Measurements from ENCODE around the gene SCN1B.
"Not testable (repeated sequence)": the region's sequence is repeated elsewhere in the genome, so short reads cannot be mapped to it uniquely, and the experiment has no call there.

Gene SCN1B

DNA sequence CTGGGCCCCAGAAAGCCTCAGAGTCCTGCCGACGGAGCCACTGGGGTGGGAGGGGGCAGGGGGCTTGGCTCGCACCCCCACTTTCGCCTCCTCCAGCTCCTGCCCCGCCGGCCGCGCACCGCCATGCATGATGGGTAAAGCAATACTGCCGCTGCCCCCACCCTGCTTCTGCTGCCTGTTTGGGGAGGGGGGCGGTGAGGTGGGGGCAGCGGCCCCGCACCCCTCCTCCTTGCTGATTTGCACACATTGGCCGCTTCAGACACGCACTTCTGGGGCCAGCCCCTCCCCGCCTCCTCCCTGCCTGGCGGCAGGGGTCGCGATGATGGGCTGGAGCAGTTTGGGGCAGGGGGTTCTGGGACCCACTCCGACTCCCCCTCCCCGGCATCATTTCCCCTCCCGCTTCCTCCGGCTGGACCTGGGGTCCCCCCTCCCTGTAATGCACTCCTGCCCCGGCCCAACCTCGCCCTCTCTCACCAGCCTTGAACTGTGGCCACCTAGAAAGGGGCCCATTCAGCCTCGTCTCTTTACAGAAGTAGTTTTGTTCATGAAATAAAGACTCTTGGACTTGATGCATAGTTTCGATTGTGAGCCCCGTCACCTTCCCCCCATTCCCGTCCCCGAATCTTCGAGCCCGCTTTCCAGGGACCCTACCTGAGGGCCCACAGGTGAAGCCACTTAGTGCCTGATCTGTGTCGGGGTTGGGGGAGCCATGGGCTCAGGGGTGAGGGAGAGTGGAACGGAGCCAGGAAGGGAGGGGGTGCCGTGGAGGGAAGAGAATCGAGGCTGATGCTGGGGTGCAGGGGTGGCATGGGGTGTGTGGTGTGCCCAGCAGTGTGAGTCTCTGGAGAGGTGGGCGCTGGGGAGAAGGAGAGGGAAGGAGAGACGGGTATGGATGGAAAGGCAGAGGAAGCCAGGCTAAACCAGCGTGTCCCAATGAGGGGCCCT lies 9.9 kb downstream of the SCN1B start:
- DNase-seq = no peak

DNA sequence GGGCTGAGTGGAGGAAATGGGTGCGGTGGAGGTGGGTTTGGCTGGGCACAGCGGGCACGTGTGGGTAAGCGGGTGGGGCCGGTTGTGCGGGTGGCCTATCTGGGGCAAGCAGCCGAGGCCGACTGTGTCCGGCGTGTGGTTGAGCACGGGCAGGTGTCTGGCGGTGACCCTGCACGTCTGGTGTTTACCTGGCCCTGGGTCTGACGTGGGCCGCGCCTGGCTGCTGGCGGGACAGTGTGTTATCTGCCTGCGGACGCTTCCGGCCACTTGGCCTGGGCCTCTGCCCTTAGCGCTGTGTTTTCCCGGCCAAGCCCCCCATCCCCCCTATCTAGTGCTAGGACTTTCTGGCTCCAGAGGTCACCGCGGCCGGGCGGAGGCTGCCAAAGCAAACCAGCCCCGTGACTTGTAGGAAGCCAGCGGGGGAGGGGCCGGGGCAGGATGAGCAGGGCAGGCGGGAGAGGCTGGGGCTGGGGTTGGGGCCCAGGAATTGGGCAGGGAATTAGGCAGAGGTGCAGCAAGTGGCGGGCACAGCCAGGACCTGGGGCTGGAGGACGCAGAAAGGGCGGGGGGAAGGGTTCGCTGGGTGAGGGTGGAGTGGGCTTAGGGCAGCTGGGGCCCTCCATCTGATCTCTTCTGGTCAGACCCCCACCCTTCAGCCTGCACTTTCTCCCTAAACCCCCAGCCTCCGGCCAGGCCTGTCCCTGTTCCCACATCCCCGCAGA lies 10.7 kb downstream of the SCN1B start:
- no peak for DNase-seq

DNA sequence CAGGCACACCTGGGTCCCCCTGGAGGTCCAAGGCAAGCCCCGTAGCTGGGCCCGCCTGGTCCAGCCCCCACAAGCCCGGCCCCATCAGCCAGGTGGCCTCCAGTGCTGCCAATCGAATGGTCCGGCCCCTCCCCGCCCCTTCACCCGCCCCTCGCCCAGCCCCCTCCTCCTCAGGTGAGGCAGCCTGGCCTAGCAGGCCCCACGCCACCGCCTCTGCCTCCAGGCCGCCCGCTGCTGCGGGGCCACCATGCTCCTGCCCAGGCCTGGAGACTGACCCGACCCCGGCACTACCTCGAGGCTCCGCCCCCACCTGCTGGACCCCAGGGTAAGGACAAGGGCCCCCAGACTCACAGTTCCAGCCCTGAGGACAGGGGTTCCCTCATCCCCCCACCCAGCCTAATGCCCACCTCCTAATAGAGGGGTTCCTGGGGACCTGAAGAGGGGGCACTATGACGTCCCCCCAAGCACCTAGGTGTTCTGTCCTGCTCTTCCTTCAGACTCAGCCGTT lies 11.3 kb downstream of the SCN1B start, which contains the start of gene HPN:
TSS of gene HPN (plus strand) at position 174 of the 508 bp plus-strand sequence. CDS start 786 bp downstream, outside the sequence.
- DNase-seq = no peak

DNA sequence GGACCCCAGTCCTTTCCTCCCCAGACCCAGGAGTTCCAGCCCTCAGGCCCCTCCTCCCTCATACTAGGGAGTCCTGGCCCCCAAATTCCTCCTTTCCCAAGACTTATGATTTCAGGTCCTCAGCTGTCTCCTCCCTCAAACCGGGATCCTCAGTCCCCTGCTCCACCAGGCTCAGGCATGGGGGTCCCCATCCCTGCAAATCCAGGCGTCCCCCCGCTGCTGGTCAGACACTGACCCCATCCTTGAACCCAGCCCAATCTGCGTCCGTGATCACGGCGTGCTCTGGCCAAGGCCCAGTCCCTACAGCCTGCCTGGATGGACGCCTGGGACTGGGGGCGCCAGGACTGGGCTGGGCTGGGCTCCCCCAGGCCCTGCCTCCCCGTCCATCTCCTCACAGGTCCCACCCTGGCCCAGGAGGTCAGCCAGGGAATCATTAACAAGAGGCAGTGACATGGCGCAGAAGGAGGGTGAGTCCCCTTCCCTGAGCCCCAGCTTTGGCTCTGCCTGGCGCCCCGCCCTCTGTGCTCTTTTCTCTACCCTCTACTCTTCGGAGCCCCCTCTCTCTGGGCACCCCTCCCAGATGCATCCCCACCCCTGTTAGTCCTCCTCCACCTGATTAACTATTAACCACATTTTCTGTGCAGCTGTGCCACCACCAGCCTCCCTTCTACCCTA lies 11.9 kb downstream of the SCN1B start:
- DNase-seq = no peak

DNA sequence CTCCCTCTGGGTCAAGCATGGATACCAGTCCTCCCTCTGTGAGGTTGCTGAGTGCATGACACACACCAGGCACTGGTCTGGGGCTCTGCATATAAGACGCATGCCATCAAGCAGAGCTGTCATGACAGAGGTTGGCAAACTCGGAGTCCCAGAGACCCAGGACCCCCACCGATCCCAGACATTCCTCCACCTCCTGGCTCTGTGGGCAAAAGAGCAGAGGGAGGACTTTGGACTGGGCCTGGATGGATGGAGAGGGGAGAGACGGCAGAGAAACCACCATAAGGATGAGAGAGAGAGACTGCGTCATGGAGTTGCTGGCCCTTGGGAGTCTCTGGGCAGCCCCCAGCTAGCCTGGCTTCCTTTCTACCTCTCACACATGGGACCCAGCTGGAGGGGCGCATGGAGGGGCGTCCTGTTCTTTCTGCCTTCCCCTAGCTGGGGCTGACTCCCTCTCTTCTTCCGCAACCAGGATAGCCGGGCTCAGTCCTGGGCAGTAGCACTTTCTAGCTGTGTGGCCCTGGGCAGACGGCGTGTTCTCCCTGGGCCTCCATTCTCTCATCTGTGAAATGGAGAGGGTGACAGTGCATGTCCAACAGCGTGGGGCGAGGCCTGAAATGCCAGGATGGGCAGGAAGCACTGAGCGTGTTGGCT lies 12.8 kb downstream of the SCN1B start:
- no peak for DNase-seq

DNA sequence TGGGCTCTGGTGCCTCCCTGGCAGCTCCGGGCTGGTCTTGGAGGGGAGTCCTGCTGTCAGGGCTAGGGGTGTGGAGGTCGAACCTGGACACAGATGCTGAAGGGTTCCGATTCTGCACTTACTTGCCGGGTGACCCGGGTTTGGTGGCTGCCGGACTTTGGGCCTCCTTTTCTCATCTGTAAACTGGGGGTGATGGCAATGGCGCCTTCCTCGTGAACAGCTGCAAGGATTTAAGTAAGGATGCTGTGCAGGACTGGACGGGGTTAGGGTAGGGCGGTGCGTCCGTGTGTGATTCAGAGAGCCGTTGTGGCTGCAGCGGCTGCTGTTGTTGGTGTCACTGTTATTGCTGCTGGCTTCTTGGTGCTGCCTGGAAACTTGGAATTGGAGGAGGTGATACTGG lies 13.6 kb downstream of the SCN1B start:
- no peak for DNase-seq

DNA sequence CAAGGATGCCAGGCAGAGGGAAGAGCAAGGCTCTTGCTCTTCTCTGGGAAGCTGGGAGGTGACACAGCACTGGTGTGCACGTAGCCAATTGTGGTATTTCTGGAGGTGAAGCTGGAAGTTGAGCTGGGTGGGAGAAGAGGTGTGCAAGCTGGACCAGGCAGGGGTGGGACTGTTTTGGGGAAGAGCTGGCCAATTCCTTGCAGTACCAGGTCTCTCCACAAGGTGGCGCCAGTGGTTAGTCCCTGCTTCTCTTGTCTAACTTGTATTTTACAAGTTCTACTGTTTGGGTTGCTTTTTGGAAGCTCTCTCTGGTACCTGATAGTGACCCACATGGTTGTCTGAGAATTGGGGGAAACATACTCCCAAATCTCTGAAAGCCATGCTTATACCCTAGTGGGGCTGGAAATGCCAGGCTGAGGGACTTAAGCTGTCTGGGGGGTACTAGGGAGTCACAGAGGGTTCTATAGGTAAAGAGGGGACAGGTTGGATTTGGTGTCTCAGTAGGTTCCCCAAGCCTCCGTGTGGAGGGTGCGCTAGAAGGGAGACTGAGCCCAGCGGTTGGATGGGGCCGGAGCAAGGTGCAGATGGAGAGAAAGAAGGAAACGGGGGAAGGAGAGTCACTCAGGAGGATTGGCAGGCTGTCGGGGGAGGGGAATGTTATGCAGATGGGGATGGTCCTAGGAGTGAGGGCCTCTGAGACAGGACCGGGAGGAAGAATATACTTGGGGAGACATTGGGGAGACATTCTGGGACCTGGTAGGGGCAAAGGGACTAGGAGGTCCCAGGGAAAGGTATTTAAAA lies 14.2 kb downstream of the SCN1B start:
- no peak for DNase-seq

DNA sequence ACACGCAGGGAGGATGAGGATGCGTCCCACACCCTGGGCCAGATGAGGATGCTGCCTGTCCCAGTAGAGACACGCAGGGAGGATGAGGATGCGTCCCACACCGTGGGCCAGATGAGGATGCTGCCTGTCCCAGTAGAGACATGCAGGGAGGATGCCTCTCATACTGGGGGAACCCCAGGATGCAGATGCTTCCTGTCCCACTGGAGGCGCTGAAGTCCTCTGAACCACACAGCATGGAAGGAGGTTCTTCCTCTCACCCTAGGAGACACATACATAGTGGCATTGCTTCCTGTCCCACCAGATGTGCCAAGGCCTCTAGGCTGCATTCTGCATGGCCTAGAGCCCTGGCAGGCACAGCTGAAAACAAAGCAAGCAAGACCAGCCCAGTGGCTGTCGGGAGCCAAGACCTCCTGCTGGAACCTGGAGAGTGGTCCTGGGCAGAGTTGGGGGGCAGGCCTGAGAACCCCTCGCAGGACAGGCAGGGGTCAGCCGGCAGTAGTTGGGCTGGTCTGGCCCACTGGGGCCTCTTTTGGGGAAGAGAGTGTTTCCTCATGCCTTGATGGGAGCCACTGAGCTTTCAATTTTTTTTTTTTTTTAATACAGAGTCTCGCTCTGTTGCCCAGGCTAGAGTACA lies 15.5 kb downstream of the SCN1B start:
- no peak for DNase-seq

DNA sequence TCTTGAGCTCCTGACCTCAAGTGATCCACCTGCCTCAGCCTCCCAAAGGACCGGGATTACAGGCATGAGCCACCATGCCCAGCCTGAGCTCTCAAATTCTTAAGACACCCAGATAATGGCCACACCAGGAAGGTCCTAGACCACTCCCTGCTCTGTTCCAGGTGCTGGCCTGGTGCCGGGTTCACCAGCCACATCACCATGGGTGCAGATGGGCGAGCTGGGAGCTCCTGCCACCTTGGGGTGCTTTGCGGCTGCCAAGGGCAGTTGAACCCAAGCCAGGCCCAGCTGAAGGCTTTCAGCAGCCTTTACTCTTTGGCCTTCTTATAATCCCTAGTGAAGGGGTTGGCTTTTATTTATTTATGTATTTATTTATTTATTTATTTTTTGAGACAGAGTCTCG lies 16.2 kb downstream of the SCN1B start:
- DNase-seq = no peak

DNA sequence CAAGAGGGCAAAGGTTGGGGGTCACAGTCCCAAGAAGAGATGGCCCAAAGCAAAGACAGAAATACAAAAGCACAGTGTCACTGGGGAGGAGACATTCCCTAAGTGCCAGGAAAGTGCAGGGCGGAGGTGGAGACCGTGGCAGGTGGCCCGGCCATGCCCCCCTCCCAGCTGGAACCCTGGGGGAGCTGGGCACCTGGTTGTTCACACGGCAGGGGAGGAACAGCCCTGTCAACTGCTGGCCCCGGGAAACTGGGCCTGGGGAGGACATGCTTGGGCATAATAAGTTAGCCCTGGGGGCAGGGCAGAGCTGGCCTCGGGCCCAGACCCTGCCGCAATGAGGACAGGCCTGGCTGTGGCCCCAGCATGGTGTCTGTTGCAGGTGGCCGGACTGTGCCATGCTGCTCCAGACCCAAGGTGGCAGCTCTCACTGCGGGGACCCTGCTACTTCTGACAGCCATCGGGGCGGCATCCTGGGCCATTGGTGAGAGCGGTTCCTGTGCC lies 18.7 kb downstream of the SCN1B start:
- no peak for DNase-seq

DNA sequence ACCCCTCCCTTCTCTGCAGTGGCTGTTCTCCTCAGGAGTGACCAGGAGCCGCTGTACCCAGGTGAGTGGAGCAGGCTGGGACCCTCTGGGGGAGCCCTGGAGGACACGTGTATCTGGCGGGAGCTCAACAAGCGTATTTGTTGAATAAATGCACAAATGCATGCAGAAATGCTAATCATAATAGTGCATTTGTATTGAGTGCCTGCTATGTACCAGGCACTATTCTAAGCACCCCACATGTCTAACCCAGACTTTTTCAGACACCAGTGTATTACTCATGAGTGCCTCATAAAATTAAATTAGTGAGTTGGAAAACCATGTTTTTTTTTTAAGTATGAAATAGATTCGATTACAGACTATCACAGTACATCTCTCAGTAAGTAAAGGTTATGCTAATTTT lies 19.2 kb downstream of the SCN1B start:
- no peak for DNase-seq

DNA sequence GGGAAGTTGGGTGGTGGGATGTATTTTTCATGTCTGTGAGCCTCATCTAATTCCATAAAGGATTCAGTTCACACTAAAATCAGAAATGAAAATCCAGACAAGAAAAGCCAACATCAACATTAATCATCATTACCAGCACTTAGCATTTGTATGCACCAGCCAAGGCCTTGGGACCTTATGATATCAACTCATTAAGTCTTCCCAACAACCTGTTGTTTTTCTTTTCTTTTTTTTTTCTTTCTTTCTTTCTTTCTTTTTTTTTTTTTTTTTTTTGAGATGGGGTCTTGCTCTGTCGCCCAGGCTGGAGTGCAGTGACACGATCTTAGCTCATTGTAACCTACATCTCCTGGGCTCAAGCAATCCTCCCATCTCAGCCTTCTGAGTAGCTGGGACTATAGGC lies 20.4 kb downstream of the SCN1B start:
- DNase-seq = not testable (repeated sequence)

DNA sequence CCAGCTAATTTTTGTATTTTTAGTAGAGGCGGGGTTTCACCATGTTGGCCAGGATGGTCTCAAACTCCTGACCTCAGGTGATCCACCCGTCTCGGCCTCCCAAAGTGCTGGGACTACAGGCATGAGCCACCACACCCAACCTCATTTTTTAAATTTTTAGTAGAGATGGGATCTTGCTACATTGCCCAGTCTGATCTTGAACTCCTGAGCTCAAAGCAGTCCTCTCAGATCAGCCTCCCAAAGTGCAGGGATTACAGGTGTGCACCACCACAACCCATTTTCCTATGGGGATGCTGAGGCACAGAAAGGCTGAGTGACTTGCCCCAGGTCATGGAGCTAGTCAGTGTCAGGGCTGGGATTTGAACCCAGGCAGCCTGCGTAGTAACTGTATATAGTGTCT lies 21.0 kb downstream of the SCN1B start:
- DNase-seq = not testable (repeated sequence)

DNA sequence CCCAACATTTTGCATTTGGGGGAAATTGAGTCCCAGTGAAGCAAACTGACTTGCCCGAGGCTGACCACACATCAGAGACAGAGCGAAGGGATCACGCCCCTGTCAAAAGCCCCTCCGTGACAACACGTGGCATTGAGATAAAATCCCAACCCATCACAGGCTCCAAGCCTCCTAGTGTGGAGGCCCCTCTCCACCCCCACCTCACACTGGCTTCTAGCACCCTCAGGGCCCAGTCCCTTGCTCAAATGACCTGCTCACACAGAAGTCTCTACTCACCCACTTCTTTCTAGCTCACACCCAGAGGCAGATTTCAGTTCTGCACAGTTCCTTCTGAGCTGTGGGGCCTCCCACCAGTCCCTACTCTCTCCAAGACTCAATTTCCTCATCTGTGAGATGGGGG lies 21.5 kb downstream of the SCN1B start:
- DNase-seq = no peak

DNA sequence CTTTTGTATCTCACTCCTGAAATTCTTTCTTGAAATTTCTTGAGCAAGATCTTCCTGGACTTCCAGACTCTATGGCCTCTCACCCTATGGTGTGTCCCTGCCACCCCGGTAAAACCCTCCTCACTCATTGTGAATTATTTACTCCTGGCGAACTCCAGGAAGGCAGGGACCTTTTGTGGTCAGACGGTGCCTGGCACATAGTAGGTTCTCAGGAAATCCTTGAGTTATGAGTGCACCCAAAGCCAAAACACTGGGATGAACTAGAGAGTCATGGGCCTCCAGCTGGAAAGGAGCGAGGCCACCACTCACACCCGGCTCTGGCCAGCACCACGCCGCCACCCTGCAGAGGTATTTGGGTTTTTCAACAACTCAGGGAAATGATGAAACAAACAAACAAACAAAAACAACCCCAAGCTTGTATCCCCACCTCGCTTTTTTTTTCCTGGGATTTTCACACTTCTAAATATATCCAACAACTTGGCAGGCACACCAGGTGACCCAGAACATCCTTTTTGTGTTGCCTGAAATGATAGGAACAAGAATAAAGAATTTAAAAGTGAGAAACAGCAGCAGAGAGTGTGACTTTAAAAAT lies 22.4 kb downstream of the SCN1B start:
- DNase-seq = no peak

DNA sequence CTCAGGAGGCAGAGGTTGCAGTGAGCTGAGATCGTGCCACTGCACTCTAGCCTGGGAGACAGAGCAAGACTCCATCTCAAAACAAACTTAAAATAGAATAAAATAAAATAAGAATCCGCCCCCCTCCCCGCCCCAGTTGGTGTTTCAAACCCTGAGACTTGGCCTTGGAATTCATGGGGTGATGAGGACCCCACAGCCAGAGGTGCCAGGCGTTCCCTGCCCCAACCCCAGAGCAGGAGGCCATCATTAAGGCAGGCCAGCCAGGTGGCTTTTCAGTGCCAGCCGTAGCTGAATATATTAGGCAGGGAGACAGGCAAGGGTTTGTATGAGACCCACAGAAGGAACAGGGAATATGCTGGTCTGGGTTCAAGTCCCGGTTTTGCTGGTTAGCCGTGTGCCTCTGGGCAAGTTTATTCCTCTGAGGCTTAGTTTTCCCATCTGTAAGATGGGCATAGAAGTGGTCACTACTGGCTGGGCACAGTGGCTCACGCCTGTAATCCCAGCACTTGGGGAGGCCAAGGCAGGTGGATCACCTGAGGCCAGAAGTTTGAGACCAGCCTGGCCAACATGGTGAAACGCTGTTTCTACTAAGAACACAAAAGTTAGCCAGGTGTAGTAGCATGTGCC lies 23.5 kb downstream of the SCN1B start:
- no peak for DNase-seq

DNA sequence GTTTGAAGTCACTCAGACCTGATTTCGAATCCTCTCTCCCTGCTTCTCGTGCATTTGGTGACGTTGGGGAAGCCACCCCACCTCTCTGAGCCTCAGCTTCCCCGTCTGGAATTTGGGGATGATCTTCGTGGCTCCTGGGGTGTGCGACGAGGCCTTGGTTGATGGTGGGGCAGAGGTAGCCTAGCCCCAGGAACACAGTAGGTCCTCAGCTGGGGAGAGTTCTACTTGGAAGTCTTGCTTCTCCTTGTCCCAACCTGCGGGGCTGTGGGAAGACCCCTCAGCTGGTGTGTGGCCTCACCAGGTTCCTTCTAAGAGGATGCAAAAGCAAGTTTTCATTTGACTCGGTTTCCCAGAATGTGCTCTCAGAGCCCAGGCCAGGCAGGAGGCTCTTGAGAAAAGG lies 24.4 kb downstream of the SCN1B start:
- no peak for DNase-seq

DNA sequence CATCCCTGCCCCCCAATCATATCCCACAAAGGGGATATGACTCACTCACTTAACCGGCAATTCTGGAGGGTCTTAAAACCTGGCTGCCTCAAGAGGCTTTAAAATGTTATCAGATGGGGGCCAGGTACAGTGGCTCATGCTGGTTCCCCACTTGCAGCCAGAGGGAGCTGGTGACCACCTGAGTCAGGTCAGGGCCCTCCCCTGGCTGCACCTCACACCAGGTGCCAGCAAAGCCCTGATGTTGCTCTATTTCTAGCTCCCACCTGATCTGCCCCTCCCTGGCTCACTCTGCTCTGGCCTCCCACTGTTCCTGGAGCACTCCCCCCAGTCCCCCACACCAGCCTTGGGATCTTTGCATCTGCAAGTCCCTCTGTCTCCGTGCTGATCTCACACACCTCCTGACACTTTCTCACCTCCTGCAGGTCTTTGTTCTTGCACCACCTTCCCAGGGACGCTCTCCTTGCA lies 25.5 kb downstream of the SCN1B start:
- no peak for DNase-seq

DNA sequence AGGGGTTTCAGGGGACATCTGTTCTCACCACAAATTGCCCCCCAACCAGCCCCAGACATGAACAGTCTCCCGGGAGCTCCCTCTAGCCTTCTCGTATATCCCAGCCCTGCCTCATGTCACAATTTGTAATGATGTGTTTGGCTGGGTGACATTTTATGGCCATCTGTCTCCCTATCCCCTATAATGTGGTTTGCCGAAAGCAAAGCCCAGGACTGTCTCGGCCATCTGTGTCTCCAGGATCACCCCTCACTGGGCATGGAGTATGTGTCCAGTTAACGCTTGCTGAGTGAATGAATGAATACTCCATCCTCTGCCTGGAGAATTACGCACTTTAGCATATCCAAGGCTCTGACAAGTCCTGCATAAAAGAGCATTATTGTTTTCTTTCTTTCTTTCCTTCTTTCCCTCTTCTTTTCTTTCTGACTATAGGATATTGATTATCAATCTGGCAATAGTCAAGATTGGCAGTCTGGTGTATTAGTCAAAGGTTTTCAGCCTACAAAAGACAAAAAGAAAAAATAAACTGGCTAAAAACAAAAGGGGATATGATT lies 26.3 kb downstream of the SCN1B start:
- DNase-seq = no peak

DNA sequence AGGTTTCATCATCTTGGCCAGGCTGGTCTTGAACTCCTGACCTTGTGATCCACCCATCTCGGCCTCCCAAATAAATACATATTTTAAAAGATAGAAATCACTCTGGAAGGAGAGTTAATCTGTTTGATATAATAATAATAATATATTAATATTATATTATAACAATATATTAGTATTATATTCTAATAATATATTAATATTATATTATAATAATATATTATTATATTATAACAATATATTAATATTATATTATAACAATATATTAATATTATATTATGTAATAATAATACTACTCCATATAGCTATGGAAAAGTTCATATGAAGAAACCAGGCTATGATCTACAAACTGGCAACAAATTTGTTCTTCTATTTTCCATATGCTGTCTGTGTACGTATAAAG lies 28.1 kb downstream of the SCN1B start:
- DNase-seq = no peak
